H1 (cell line): ENCODE data around the gene PREX1. TPM values are rescaled to one million over a fixed set of nuclear protein-coding genes. Genes with fewer than 3 reads are reported as not detected.

Experiments
- CTCF ChIA-PET: fragments of 300-600 bp; sonication (Branson Sonifier 250); formaldehyde crosslinking; loops from one replicate; lab custom pipeline; 2021; ENCODE audit not compliant: partially characterized antibody; lab: Charles Lee
- POLR2A ChIA-PET: fragments of 300-600 bp; sonication (Branson Sonifier 250); formaldehyde crosslinking; loops from one replicate; lab custom pipeline; 2021; ENCODE audit warnings: inconsistent platforms; ENCODE audit not compliant: partially characterized antibody; lab: Charles Lee
- DNase-seq, 2 experiments: peaks; one replicate each; pipeline versions ENCODE4 v3.0.0 to v3.0.0-alpha.2; 2010 to 2022; ENCODE audit warnings: low spot score in 2 of 2, low read depth in 1 of 2, mixed read lengths in 1 of 2
- FAIRE-seq: peaks from 2 replicates; lab custom pipeline; 2011; peaks lifted over from hg19 to GRCh38; lab: Jason Lieb, UNC
- H2AFZ ChIP-seq: 2 replicates; pipeline ENCODE4 v1.8.1; 2012; ENCODE audit warnings: low read length, inconsistent platforms
- H2AK5ac ChIP-seq: 2 replicates; pipeline ENCODE4 v1.6.1; 2013; ENCODE audit warnings: low read depth, low read length
- H2BK120ac ChIP-seq: replicated peaks from 2 replicates; pipeline ENCODE3; 2013; ENCODE audit warnings: low read depth, low read length, inconsistent platforms
- H2BK12ac ChIP-seq: 2 replicates; pipeline ENCODE4 v1.6.1; 2013; ENCODE audit warnings: low read depth, low read length
- H2BK15ac ChIP-seq: 2 replicates; pipeline ENCODE4 v1.6.1; 2013; ENCODE audit warnings: low read length
- H2BK20ac ChIP-seq: 2 replicates; pipeline ENCODE4 v1.6.1; 2013; ENCODE audit warnings: low read length
- H2BK5ac ChIP-seq: 2 replicates; pipeline ENCODE4 v1.6.1; 2013; ENCODE audit warnings: low read depth, low read length
- H3K14ac ChIP-seq: 2 replicates; pipeline ENCODE4 v1.6.1; 2013; ENCODE audit warnings: inconsistent platforms; ENCODE audit not compliant: insufficient read length
- H3K18ac ChIP-seq: 2 replicates; pipeline ENCODE4 v1.6.1; 2013; ENCODE audit warnings: low read length; ENCODE audit errors: extremely low read depth
- H3K23ac ChIP-seq: 2 replicates; pipeline ENCODE4 v1.6.1; 2013; ENCODE audit warnings: inconsistent platforms; ENCODE audit not compliant: insufficient read length
- H3K23me2 ChIP-seq: 2 replicates; pipeline ENCODE4 v1.6.1; 2013; ENCODE audit warnings: low read depth, low read length
- H3K27ac ChIP-seq: 2 replicates; pipeline ENCODE4 v1.6.1; 2011; ENCODE audit warnings: low read depth, low read length, inconsistent platforms
- H3K27me3 ChIP-seq, 4 experiments: replicated peaks in 1 of 4; 1 replicate in 1 of 4; 2 replicates in 3 of 4; pipeline versions ENCODE4 v1.6.1 to v1.8.1; 2011 to 2013; ENCODE audit warnings: low read length in 3 of 4, mild to moderate bottlenecking in 3 of 4, inconsistent platforms in 2 of 4, mixed read lengths in 2 of 4, moderate library complexity in 1 of 4; ENCODE audit not compliant: control insufficient read depth in 3 of 4, insufficient read depth in 3 of 4; ENCODE audit errors: extremely low read depth in 1 of 4
- H3K36me3 ChIP-seq, 4 experiments: 2 replicates each; pipeline versions ENCODE4 v1.6.1 to v1.8.1; 2011 to 2013; ENCODE audit warnings: mild to moderate bottlenecking in 4 of 4, low read length in 3 of 4, moderate library complexity in 2 of 4, control low read depth in 1 of 4, inconsistent platforms in 1 of 4; ENCODE audit not compliant: insufficient read depth in 4 of 4, control insufficient read depth in 2 of 4
- H3K4ac ChIP-seq: replicated peaks from 2 replicates; pipeline ENCODE3; 2013; ENCODE audit warnings: low read length, low read depth, mixed read lengths, inconsistent platforms; ENCODE audit not compliant: insufficient read length
- H3K4me1 ChIP-seq, 4 experiments: replicated peaks in 1 of 4; 1 replicate in 1 of 4; 2 replicates in 3 of 4; pipeline versions ENCODE4 v1.6.1 to v1.8.1; 2011 to 2013; ENCODE audit warnings: low read length in 3 of 4, inconsistent platforms in 2 of 4, mixed read lengths in 1 of 4; ENCODE audit not compliant: insufficient read depth in 4 of 4, control insufficient read depth in 3 of 4
- H3K4me2 ChIP-seq, 2 experiments: 2 replicates each; pipeline versions ENCODE4 v1.6.1 to v1.8.1; 2011 to 2013; ENCODE audit warnings: low read depth in 2 of 2, low read length in 2 of 2, control low read depth in 1 of 2, inconsistent platforms in 1 of 2, mild to moderate bottlenecking in 1 of 2; ENCODE audit not compliant: insufficient read depth in 1 of 2
- H3K4me3 ChIP-seq, 4 experiments: fragments of 200-600, 300-600 bp in 1 of 4; sonication (generic), shearing (Covaris generic), sonication (Bioruptor Twin) in 1 of 4; 2 replicates each; pipeline versions ENCODE4 v1.5.1 to v1.8.1; 2011 to 2016; ENCODE audit warnings: low read length in 4 of 4, low read depth in 3 of 4, control low read depth in 2 of 4, inconsistent platforms in 2 of 4, mild to moderate bottlenecking in 2 of 4, mixed read lengths in 1 of 4, moderate library complexity in 1 of 4; ENCODE audit not compliant: insufficient read depth in 2 of 4; ENCODE audit errors: extremely low read depth in 1 of 4
- H3K56ac ChIP-seq: replicated peaks from 2 replicates; pipeline ENCODE3; 2013; ENCODE audit warnings: low read depth, mild to moderate bottlenecking, mixed read lengths, low read length, inconsistent platforms; ENCODE audit not compliant: insufficient read length
- H3K79me1 ChIP-seq: 2 replicates; pipeline ENCODE4 v1.6.1; 2013; ENCODE audit warnings: low read depth, low read length, control low read depth
- H3K79me2 ChIP-seq, 2 experiments: 2 replicates each; pipeline versions ENCODE4 v1.6.1 to v1.8.1; 2012 to 2013; ENCODE audit warnings: low read length in 2 of 2, mild to moderate bottlenecking in 2 of 2, inconsistent platforms in 1 of 2; ENCODE audit not compliant: insufficient read depth in 2 of 2, control insufficient read depth in 1 of 2
- H3K9ac ChIP-seq, 4 experiments: replicated peaks in 1 of 4; 1 replicate in 1 of 4; 2 replicates in 3 of 4; pipeline versions ENCODE4 v1.6.1 to v1.8.1; 2011 to 2013; ENCODE audit warnings: low read depth in 3 of 4, low read length in 3 of 4, control low read depth in 2 of 4, mild to moderate bottlenecking in 2 of 4, moderate library complexity in 2 of 4, inconsistent platforms in 1 of 4; ENCODE audit errors: extremely low read depth in 1 of 4
- H3K9me3 ChIP-seq, 2 experiments: 2 replicates each; pipeline versions ENCODE4 v1.6.1 to v1.8.1; 2012 to 2013; ENCODE audit warnings: mild to moderate bottlenecking in 2 of 2, moderate library complexity in 2 of 2, control low read depth in 1 of 2, inconsistent platforms in 1 of 2, low read depth in 1 of 2, low read length in 1 of 2, mixed read lengths in 1 of 2; ENCODE audit not compliant: insufficient read depth in 2 of 2
- H4K20me1 ChIP-seq, 2 experiments: replicated peaks in 1 of 2; 2 replicates each; pipeline versions ENCODE3 to v1.8.1; 2011 to 2013; ENCODE audit warnings: inconsistent platforms in 2 of 2, low read length in 2 of 2, mild to moderate bottlenecking in 1 of 2; ENCODE audit not compliant: insufficient read depth in 2 of 2, control insufficient read depth in 1 of 2
- H4K5ac ChIP-seq: 2 replicates; pipeline ENCODE4 v1.6.1; 2013; ENCODE audit warnings: low read length, low read depth, mixed read lengths, inconsistent platforms; ENCODE audit not compliant: insufficient read length
- H4K8ac ChIP-seq: 2 replicates; pipeline ENCODE4 v1.8.0; 2013; ENCODE audit warnings: mild to moderate bottlenecking, moderate library complexity, low read length, inconsistent platforms; ENCODE audit not compliant: insufficient read depth; ENCODE audit errors: extremely low read depth
- H4K91ac ChIP-seq: replicated peaks from 2 replicates; pipeline ENCODE3; 2013; ENCODE audit warnings: low read length, mixed read lengths, inconsistent platforms; ENCODE audit not compliant: insufficient read length
- ASH2L ChIP-seq: fragments of 200-600, 300-600 bp; sonication (generic); IDR thresholded peaks from one replicate; pipeline ENCODE4 v1.7.1; 2017; ENCODE audit warnings: low read length
- EP300 ChIP-seq, 2 experiments: IDR thresholded peaks; 1 replicate in 1 of 2; 2 replicates in 1 of 2; pipeline ENCODE4 v1.6.1; 2011 to 2012; ENCODE audit warnings: low read depth in 2 of 2, low read length in 2 of 2, mild to moderate bottlenecking in 2 of 2, borderline replicate concordance in 1 of 2, inconsistent platforms in 1 of 2, moderate library complexity in 1 of 2
- HDAC2 ChIP-seq, 2 experiments: fragments of 300-600 bp in 1 of 2; sonication (generic) in 1 of 2; IDR thresholded peaks; 2 replicates each; pipeline ENCODE4 v1.6.1; 2011 to 2012; ENCODE audit warnings: low read depth in 2 of 2, low read length in 2 of 2, mild to moderate bottlenecking in 2 of 2, moderate library complexity in 2 of 2, borderline replicate concordance in 1 of 2, inconsistent platforms in 1 of 2
- KDM4A ChIP-seq: IDR thresholded peaks from one replicate; pipeline ENCODE4 v1.7.1; 2012; ENCODE audit warnings: low read depth, mild to moderate bottlenecking, moderate library complexity, low read length, inconsistent platforms; ENCODE audit not compliant: severe bottlenecking
- PHF8 ChIP-seq: fragments of 200-600 bp; sonication (generic); conservative IDR thresholded peaks from 2 replicates; pipeline ENCODE4 v1.7.1; 2012; ENCODE audit warnings: low read depth, mild to moderate bottlenecking, inconsistent platforms, low read length, moderate library complexity
- POLR2AphosphoS5 ChIP-seq: IDR thresholded peaks from 2 replicates; pipeline ENCODE4 v1.6.1; 2011; ENCODE audit warnings: low read depth, low read length
- RBBP5 ChIP-seq: IDR thresholded peaks from 2 replicates; pipeline ENCODE4 v1.7.1; 2012; ENCODE audit warnings: low read depth, mild to moderate bottlenecking, inconsistent platforms, low read length, moderate library complexity, borderline replicate concordance
- SRF ChIP-seq: IDR thresholded peaks from 2 replicates; pipeline ENCODE4 v1.6.1; 2011; ENCODE audit warnings: mild to moderate bottlenecking, low read depth, low read length, moderate library complexity
- TAF1 ChIP-seq: IDR thresholded peaks from 2 replicates; pipeline ENCODE4 v1.6.1; 2011; ENCODE audit warnings: mild to moderate bottlenecking, low read depth, low read length
- TBP ChIP-seq: IDR thresholded peaks from 2 replicates; pipeline ENCODE4 v1.6.1; 2011; ENCODE audit warnings: low read depth, low read length, improper control_type of control experiment
- YY1 ChIP-seq: IDR thresholded peaks from 2 replicates; pipeline ENCODE4 v1.6.1; 2011; ENCODE audit warnings: low read depth, mild to moderate bottlenecking, low read length
- WGBS, 2 experiments: shearing (Covaris generic) in 1 of 2; methylation state at CpG; one replicate each; pipeline versions ENCODE4 v1.1.6 to v1.1.7; 2013 to 2015; ENCODE audit warnings: low lambda C conversion rate in 2 of 2, mixed read lengths in 2 of 2, inconsistent platforms in 1 of 2, low coverage in 1 of 2, missing lambda C conversion rate in 1 of 2; ENCODE audit not compliant: insufficient replicate concordance in 2 of 2, insufficient coverage in 1 of 2, insufficient read length in 1 of 2; ENCODE audit errors: extremely low coverage in 1 of 2, missing lambda C conversion rate in 1 of 2; 5-methylcytosine and 5-hydroxymethylcytosine counted together
- polyA plus RNA-seq, 7 experiments: library from polyadenylated mRNA; depleted of rRNA in 3 of 7; stranded (reverse) in 5 of 7; unstranded in 2 of 7; fragments of >200 nt in 5 of 7; fragments of 200-250 nt in 2 of 7; gene quantifications; 1 replicate in 5 of 7; 2 replicates in 1 of 7; 4 replicates in 1 of 7; pipeline versions ENCODE4 v1.2.1 to v1.2.3, GENCODE V29; 2011 to 2013; ENCODE audit warnings: missing spikeins in 2 of 7, mixed read lengths in 2 of 7
- total RNA-seq: library from RNA; stranded (reverse); fragmentation: NEBNext Ultra II Directional; extraction: Animal tissue kit (Norgen Biotek cat#: 25700); gene quantifications from 2 replicates; pipeline ENCODE4 v1.2.1, GENCODE V29; 2021
- TF ChIP-seq, protein P1 (sequence below): IDR thresholded peaks from 2 replicates; pipeline ENCODE4 v1.6.1; 2011; ENCODE audit warnings: low read length, improper control_type of control experiment
- TF ChIP-seq, protein P2 (sequence below): IDR thresholded peaks from 2 replicates; pipeline ENCODE4 v1.6.1; 2012; ENCODE audit warnings: inconsistent platforms

Gene PREX1
- total and polyA plus RNA-seq, 2 of the 8 experiments (the other 6 are each of a cell fraction or from before 2014, with no cell fraction given) = 10.7 to 12.8 TPM

DNA sequence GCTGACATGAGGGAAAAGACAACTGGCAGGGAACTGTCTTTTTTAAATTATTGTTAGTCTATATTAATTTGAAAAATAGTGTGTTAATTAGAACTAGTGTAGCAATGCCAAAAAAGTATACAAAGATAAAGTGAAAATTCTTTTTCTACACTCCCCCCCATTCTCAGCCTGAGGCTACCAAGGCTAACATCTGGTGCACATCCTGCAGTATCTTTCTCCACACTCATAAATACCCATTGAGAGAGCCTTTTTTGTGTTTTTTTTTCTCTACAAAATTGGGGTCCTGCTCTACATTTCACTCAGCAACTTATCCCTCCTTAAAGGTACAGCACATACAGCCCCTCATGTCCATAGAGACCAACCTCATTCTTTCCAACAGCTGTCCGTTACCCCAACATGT lies 20.7 kb downstream of the PREX1 start:
- H3K4ac ChIP-seq = no peak overlapping the region
- no peak overlapping the region for H2BK120ac ChIP-seq
- no peaks in the 10 kb centered on the region; the same call in 1 of the 2 replicates for H3K23me2 ChIP-seq
- no peaks in the 10 kb centered on the region for H3K36me3 ChIP-seq
- no peak overlapping the region for H4K5ac ChIP-seq
- H3K4me3 ChIP-seq = no peak overlapping the region
- H3K56ac ChIP-seq = no peak overlapping the region
- H3K79me2 ChIP-seq = no peaks in the 10 kb centered on the region
- POLR2A ChIA-PET = no interaction called here
- H2AK5ac ChIP-seq = no peak overlapping the region
- H2BK12ac ChIP-seq = no peak overlapping the region
- DNase-seq (no peak), FAIRE-seq (no peak)
- no peak overlapping the region for H2BK15ac ChIP-seq
- no peak overlapping the region for H2BK20ac ChIP-seq
- H3K9ac ChIP-seq = no peak overlapping the region
- H3K4me1 ChIP-seq = 0 out of 7 replicates have a peak, but pooled peaks cover 0 to 2% (median 0%) of the 10 kb centered on the region in 4 experiments
- H3K18ac ChIP-seq = no peak overlapping the region
- no peak overlapping the region for H4K8ac ChIP-seq
- H2AFZ ChIP-seq = no peak overlapping the region
- H3K79me1 ChIP-seq = peaks cover 2% of the 10 kb centered on the region; the same call in 1 of the 2 replicates
- CTCF ChIA-PET = interaction anchor here (1.3 to 1.6 kb wide), 2 partner anchors 87 to 98 kb away, joined by 3 read pairs; no protein-coding TSS in a partner anchor
- no peak overlapping the region for H3K23ac ChIP-seq
- H2BK5ac ChIP-seq = no peak overlapping the region
- no peak overlapping the region for H3K14ac ChIP-seq
- H3K9me3 ChIP-seq = no peaks in the 10 kb centered on the region
- WGBS, 2 experiments = 95% methylated on average over 1 of the region's 1 CpG; no CpG with 5 or more reads in 1 of the 2 experiments
- H3K27me3 ChIP-seq = no peaks in the 10 kb centered on the region; a peak in 1 of 7 replicates
- no peaks in the 10 kb centered on the region for H4K20me1 ChIP-seq
- no peak overlapping the region for H3K4me2 ChIP-seq
- H3K27ac ChIP-seq = no peak overlapping the region
- no peak overlapping the region for H4K91ac ChIP-seq
- no peak for TF ChIP-seq PHF8
- no peak for TF ChIP-seq RBBP5
- TF ChIP-seq, protein P1, sequence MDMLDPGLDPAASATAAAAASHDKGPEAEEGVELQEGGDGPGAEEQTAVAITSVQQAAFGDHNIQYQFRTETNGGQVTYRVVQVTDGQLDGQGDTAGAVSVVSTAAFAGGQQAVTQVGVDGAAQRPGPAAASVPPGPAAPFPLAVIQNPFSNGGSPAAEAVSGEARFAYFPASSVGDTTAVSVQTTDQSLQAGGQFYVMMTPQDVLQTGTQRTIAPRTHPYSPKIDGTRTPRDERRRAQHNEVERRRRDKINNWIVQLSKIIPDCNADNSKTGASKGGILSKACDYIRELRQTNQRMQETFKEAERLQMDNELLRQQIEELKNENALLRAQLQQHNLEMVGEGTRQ = no peak
- TF ChIP-seq YY1 = no peak
- TF ChIP-seq TAF1 = no peak
- no peak for TF ChIP-seq POLR2AphosphoS5
- no peak for TF ChIP-seq ASH2L
- TF ChIP-seq HDAC2 (IDR thresholded peaks at IDR 0.05; ENCODE audit: borderline replicate concordance in 1 of 2, low read depth in 2 of 2, low read length in 2 of 2) = no peak
- no peak for TF ChIP-seq SRF
- TF ChIP-seq, protein P2, sequence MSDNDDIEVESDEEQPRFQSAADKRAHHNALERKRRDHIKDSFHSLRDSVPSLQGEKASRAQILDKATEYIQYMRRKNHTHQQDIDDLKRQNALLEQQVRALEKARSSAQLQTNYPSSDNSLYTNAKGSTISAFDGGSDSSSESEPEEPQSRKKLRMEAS = no peak
- TF ChIP-seq KDM4A = no peak
- no peak for TF ChIP-seq TBP
- TF ChIP-seq EP300 (IDR thresholded peaks at IDR 0.05; ENCODE audit: borderline replicate concordance in 1 of 2, low read depth in 2 of 2, low read length in 2 of 2) = no peak
